ENCODE measurements around the gene COQ7.

GRCh38 chr16:19112099-19112407 lies 44.6 kb downstream of the COQ7 start:
- TF ChIP-seq CTCF (IDR thresholded peaks at IDR 0.05) (no peak), POLR2A (IDR thresholded peaks at IDR 0.05) (no peak)
